ENCODE measurements around the gene ITGB2.

ITGB2 gene

DNA sequence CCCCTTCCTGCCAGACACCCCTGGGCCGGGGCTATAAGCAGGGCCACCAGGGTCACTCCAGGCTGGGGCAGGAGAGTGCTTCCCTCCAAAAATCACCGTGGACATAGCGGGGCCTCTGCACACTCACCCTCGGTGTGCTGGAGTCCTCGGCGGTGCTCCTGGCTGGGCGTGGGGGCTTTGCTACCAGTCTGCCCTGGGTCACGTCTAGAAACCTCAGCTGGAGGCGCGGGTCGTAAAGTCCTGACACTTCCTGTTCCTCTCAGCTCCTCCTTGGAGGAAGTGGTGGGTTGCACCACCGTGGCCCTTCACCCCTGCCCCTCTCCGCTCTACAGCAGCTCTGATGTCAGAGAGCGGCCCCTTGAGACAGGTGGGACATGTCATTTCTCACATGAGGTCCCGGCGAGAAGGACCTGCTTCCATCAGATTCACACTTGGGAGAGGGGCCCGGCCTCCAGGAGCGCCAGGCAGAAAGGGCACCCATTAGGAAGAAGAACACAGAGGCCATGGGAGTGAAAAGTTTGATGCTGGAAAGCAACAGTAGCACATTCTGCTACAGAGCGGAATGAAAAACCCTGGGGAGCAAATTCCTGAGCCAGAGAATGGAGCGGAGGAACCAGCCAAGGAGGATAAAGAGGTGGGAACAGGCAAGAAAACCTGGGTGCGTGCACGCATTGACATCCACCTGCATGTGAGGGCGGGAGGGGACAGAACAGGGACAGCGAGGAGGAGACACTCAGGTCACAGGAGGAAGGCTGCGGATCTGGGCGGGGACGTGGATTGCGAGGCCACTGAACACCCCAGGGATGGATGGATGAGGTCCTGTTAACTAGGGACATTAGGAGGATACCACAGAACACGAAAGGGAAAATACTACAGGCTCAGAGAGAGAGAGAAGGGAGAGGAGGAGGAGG is at the start of gene ITGB2:
Gene ITGB2, minus strand, starts transcription at position 206 of the 911 bp plus-strand sequence. CDS start 10,117 bp downstream, outside the sequence.
- ChIA-PET POLR2A (interaction anchor here (0.6 kb wide), 1 partner anchor 10 kb away, joined by 4 read pairs; no protein-coding TSS in a partner anchor), CTCF (interaction anchor here (0.7 to 1.9 kb wide), 4 partner anchors 10 to 44 kb away, joined by 3 to 6 read pairs (median 3); no protein-coding TSS in a partner anchor)
- TF ChIP-seq, protein P1, sequence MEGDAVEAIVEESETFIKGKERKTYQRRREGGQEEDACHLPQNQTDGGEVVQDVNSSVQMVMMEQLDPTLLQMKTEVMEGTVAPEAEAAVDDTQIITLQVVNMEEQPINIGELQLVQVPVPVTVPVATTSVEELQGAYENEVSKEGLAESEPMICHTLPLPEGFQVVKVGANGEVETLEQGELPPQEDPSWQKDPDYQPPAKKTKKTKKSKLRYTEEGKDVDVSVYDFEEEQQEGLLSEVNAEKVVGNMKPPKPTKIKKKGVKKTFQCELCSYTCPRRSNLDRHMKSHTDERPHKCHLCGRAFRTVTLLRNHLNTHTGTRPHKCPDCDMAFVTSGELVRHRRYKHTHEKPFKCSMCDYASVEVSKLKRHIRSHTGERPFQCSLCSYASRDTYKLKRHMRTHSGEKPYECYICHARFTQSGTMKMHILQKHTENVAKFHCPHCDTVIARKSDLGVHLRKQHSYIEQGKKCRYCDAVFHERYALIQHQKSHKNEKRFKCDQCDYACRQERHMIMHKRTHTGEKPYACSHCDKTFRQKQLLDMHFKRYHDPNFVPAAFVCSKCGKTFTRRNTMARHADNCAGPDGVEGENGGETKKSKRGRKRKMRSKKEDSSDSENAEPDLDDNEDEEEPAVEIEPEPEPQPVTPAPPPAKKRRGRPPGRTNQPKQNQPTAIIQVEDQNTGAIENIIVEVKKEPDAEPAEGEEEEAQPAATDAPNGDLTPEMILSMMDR (IDR thresholded peaks at IDR 0.05; ENCODE audit: control extremely low read depth, extremely low read depth, low read depth, missing control alignments), result no peak
- peak; percentile 73 for DNase-seq (ENCODE audit: extremely low spot score)

DNA sequence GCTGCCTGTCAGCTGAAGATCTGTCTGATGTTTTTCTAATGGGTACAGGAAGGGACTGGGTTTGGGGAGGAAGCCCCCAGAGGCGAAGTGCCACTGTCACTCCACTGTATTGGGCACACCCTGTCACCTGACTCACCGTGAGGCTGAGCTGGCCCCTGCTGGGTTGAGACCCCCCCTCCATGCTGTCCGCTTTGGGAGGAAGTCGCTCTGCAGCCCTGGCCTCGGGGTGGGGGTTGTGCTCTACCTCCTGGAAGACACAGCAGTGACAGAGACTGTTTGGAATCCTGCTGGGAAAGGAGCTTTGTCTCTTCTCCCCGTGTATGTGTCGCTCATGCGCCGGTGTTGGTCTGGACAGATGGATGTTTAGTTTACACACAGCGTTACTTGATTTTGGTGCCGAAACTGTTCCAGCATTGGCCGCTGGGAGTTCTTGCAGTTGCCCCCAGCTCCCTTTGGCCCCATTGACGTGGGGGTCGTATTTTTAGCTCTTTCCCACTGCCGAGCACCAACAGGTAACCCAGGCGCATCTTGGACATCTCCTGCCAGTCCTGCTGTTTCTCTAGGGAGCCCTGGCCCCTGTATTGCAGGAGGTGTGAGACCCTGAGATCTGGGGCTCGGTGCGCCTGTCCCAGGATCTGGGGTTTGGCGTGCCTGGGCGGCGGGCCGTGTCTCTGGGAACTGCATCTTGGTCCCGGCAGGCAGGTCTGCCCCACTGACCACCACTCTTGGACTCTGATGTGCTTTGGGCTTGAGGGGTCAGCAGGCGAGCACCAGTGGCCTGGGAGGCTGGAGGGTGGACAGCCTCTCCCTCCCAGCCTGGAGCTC is 49.4 kb upstream of the ITGB2 start:
- ChIA-PET CTCF (interaction anchor here (1.1 to 9.6 kb wide), 4 partner anchors 10 to 168 kb away, joined by 3 to 61 read pairs (median 3); no protein-coding TSS in a partner anchor), POLR2A (interaction anchor here (0.6 kb wide), 1 partner anchor 62 kb away, joined by 3 read pairs; no protein-coding TSS in a partner anchor)
- no peak for DNase-seq (ENCODE audit: extremely low spot score)
- TF ChIP-seq, protein P1 (IDR thresholded peaks at IDR 0.05; ENCODE audit: control extremely low read depth, extremely low read depth, low read depth, missing control alignments), result no peak

DNA sequence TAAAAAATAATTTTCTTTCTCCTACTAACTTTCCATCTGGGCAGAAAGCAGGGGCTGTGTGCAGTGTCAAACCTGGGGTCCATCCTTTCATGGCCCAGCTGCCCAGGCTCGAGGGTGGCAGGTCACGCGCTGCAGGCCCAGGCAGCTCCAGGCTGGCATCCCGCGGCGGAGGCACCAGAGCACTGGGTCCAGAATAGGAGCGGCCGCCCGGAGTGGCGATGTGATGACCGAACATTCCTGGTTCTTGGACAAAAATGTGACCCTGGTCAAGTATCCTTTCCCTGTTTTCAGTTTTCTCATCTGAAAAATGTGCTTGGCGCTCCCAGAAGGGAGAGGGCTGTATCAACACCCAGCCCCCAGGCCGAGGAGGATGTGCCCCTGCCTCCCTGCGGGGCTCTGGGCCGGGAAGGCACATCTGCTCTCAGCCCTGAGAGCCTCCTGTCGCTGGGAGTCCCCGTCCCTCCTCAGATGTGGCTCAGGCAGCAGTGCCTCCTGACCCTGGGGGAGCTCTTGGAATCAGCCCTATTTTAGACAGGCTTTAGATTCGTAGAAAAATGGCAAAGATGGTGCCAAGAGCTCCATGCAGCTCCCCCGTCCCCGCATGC is 48.5 kb upstream of the ITGB2 start:
- DNase-seq (ENCODE audit: extremely low spot score), result no peak
- ChIA-PET POLR2A (no interaction called here), CTCF (interaction anchor here (1.1 to 9.6 kb wide), 3 partner anchors 129 to 169 kb away, joined by 3 to 61 read pairs (median 3); no protein-coding TSS in a partner anchor)
- TF ChIP-seq, protein P1 (IDR thresholded peaks at IDR 0.05; ENCODE audit: control extremely low read depth, extremely low read depth, low read depth, missing control alignments), result no peak

DNA sequence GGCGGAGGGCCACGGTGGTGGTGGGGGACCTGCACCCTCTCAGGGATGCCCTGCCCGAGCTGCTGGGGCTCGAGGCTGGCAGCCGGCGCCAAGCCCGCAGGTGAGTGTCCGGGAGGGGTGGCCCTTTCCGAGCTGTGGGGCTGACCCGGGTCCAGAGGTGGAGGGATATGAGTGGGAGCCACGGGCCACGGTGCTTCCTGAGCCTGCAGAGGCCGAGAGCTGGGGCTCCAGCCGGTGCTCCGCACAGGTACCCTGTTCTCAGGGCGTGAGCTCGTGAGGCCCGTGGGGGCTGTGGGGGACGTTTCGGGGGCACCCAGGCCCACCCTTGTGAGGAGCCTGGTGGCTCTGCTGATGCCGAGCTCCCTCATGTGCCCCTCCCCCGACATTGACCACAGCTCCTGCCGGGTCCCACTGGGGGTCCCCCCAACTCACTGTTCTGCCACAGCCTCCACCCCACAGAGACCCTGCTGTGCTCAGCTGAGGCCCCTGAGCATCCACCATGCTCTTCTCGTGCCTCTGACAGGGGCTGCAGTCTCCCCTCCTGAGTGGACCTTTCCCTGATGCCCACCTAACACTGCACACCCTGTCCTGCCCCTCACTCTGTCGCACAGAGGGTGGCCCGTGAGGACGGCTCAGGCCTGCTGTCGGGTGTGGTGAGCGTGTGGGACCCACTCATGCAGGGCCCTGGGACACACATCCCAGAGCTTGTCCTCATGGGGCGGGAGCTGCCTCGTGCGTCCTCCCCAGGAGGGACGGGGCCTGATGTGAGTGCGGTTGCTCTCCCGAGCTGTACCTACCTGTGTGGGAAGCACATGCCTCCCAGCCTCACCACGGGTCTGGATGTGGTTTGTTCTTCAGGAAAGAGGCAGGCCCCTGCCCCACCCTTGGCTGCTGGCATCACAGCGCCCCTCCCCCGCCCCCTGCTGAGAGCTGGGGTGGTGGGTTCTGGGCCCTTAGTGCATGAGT is 46.7 kb upstream of the ITGB2 start:
- DNase-seq (ENCODE audit: extremely low spot score), result no peak
- ChIA-PET POLR2A (no interaction called here), CTCF (interaction anchor here (1.0 to 9.6 kb wide), 3 partner anchors 18 to 171 kb away, joined by 3 to 61 read pairs (median 23); no protein-coding TSS in a partner anchor)
- TF ChIP-seq, protein P1 (IDR thresholded peaks at IDR 0.05; ENCODE audit: control extremely low read depth, extremely low read depth, low read depth, missing control alignments), result no peak

DNA sequence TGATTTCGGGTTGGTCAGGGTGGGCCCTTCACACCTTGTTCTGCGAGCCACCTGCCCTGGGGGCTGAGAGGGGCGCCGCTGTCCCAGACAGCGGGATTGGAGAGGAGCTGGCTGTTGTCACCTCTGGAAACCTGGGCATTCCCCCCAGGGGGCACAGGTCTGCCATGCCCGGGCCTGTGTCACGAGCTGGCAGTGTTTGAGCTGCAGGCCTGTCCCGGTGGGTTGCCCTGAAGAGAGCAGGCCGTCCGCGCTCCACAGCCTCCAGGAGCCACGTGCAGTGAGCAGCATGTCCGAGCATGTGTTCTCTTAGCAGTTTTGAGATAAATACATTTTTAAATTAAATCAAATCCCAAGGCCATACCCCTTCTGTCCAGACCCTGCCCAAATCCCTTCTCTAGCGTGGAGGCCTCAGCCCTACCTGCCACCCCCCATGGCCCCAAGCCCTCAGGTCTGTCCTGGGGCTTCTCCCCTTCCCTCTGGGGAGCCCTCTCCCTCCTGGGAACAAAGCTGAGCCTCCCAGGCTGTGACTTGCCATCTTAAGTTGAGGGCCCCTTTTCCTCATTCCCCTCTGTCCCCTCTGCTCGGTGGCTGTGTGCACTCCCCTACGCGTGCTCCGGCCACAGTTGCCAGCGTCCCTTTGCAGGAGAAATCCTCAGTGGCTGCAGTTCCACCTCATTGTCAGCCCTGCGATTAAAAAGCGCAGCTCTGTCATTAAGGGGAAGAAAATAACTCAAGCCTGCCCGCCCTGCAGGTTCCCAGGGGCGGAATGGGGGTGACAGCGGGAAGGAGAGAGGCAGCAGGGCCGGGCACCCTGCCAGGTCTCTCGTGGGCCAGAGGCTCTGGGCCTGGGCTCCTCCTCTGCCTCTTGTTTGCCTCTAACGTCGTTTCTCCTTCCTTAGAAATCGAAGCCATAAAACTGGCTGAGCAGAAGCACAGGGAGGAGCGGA is 45.7 kb upstream of the ITGB2 start:
- TF ChIP-seq, protein P1 (IDR thresholded peaks at IDR 0.05; ENCODE audit: control extremely low read depth, extremely low read depth, low read depth, missing control alignments), result no peak
- DNase-seq (ENCODE audit: extremely low spot score), result no peak
- POLR2A ChIA-PET, result no interaction called here
- CTCF ChIA-PET, result interaction anchor here (0.9 to 9.6 kb wide), 4 partner anchors 9 to 172 kb away, joined by 3 to 61 read pairs (median 13); no protein-coding TSS in a partner anchor

All from GM10248 (cell line).